ENCODE data around the gene ATXN7L1. TPM values are rescaled to one million over a fixed set of nuclear protein-coding genes. Genes with fewer than 3 reads are reported as not detected.

The ATXN7L1 gene
- polyA plus RNA-seq, 1 experiment: 5.5 TPM

- TF ChIP-seq, protein P1, sequence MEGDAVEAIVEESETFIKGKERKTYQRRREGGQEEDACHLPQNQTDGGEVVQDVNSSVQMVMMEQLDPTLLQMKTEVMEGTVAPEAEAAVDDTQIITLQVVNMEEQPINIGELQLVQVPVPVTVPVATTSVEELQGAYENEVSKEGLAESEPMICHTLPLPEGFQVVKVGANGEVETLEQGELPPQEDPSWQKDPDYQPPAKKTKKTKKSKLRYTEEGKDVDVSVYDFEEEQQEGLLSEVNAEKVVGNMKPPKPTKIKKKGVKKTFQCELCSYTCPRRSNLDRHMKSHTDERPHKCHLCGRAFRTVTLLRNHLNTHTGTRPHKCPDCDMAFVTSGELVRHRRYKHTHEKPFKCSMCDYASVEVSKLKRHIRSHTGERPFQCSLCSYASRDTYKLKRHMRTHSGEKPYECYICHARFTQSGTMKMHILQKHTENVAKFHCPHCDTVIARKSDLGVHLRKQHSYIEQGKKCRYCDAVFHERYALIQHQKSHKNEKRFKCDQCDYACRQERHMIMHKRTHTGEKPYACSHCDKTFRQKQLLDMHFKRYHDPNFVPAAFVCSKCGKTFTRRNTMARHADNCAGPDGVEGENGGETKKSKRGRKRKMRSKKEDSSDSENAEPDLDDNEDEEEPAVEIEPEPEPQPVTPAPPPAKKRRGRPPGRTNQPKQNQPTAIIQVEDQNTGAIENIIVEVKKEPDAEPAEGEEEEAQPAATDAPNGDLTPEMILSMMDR (IDR thresholded peaks at IDR 0.05; ENCODE audit: low read depth, low read length): no peak
- DNase-seq (ENCODE audit: low read depth, low spot score): no peak
- POLR2A ChIA-PET: interaction anchor here (1.1 kb wide), 1 partner anchor 100 kb away, joined by 4 read pairs; no protein-coding TSS in a partner anchor
- Histone ChIP-seq H3K27ac (ENCODE audit: low read depth, low read length) (peak overlapping the region; percentile 73), H3K9me3 (ENCODE audit: control insufficient read depth, insufficient read depth, low read length) (no peaks in the 10 kb centered on the region), H3K27me3 (ENCODE audit: control insufficient read depth, insufficient read depth, low read length) (no peaks in the 10 kb centered on the region), H3K4me3 (ENCODE audit: low read depth, low read length) (no peak overlapping the region)
- CTCF ChIA-PET: interaction anchor here (0.6 to 0.8 kb wide), 2 partner anchors 13 to 100 kb away, joined by 3 read pairs; no protein-coding TSS in a partner anchor
Observed at GRCh38 chr7:105776986-105777910, 99.2 kb downstream of the ATXN7L1 start.

DNA sequence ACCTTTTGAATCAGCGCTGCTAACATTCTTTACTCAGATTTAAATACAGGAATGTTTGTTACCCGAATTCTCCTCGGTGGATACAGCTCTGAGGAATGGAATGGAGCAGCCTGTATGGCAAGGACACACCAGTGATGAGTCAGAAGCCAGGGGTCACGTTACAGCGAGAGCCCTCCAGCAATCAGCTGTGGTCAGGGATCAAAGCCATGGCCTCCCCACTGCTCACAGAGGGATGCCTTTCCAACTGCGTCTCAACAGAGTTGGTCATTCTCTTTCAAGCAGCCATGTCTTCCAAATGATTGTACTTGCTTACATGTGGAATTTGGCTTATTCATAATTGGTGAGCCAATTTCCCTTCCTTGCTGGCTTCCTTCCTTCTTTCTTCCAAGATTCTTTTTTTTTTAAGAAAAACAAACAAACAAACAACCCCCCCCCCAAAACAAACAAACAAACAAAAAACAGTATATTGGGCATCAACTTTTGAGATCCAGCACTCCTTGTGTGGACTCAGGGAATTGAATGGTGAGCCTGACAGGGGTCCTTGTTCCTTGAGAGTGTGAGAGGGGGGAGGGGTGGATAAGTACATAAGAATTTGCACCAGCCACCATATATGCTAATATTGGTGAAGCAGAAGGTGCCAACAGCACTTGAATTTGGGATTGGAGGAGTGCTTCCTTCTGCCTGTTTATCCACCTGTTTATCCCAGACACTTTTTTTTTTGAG is 100.2 kb downstream of the ATXN7L1 start:
- peak; percentile 100 for DNase-seq (ENCODE audit: low read depth, low spot score)
- TF ChIP-seq, protein P1 (IDR thresholded peaks at IDR 0.05; ENCODE audit: low read depth, low read length): no peak
- H3K9me3 ChIP-seq (ENCODE audit: control insufficient read depth, insufficient read depth, low read length): no peaks in the 10 kb centered on the region; the same call in 1 of the 2 replicates
- CTCF ChIA-PET: interaction anchor here (1.0 to 1.8 kb wide), 3 partner anchors 11 to 119 kb away, joined by 3 to 6 read pairs (median 3); no protein-coding TSS in a partner anchor
- no peaks in the 10 kb centered on the region for H3K27me3 ChIP-seq (ENCODE audit: control insufficient read depth, insufficient read depth, low read length)
- peak overlapping the region; percentile 73 for H3K27ac ChIP-seq (ENCODE audit: low read depth, low read length)
- no peak overlapping the region for H3K4me3 ChIP-seq (ENCODE audit: low read depth, low read length)
- POLR2A ChIA-PET: interaction anchor here (0.5 to 1.1 kb wide), 8 partner anchors 10 to 242 kb away, joined by 3 to 7 read pairs (median 4); no protein-coding TSS in a partner anchor

DNA sequence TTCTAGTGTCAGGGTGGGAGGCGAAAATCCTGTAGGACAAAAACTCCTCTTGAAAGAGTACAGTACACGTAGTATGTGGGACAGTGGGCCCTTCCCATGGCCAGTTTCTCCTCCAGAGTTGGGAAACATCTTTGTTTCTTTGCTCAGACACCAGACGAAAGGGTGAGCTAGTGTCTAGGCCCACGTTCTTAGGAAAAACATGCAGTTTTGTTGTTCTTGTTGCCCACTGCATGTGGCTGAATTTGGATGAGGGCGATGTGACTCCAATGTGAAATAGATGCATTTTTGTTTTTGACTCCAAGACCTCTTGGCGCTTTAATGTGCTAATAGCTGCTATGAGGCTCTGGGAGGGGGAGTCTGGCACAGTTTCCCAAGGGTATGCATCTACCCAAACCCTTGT is 100.8 kb downstream of the ATXN7L1 start:
- TF ChIP-seq, protein P1 (IDR thresholded peaks at IDR 0.05; ENCODE audit: low read depth, low read length): no peak
- ChIA-PET POLR2A (interaction anchor here (0.5 to 1.1 kb wide), 7 partner anchors 9 to 242 kb away, joined by 3 to 7 read pairs (median 5); no protein-coding TSS in a partner anchor), CTCF (interaction anchor here (1.0 to 1.8 kb wide), 3 partner anchors 10 to 119 kb away, joined by 3 to 6 read pairs (median 3); no protein-coding TSS in a partner anchor)
- H3K27ac ChIP-seq (ENCODE audit: low read depth, low read length): peak overlapping the region; percentile 75
- no peak overlapping the region for H3K4me3 ChIP-seq (ENCODE audit: low read depth, low read length)
- H3K9me3 ChIP-seq (ENCODE audit: control insufficient read depth, insufficient read depth, low read length): no peaks in the 10 kb centered on the region; the same call in 1 of the 2 replicates
- H3K27me3 ChIP-seq (ENCODE audit: control insufficient read depth, insufficient read depth, low read length): no peaks in the 10 kb centered on the region
- DNase-seq (ENCODE audit: low read depth, low spot score): no peak

- CTCF ChIA-PET: interaction anchor here (0.7 to 1.3 kb wide), 2 partner anchors 12 to 237 kb away, joined by 3 to 4 read pairs; no protein-coding TSS in a partner anchor
- H3K9me3 ChIP-seq (ENCODE audit: control insufficient read depth, insufficient read depth, low read length): no peaks in the 10 kb centered on the region; the same call in 1 of the 2 replicates
- TF ChIP-seq, protein P1 (IDR thresholded peaks at IDR 0.05; ENCODE audit: low read depth, low read length): no peak
- H3K4me3 ChIP-seq (ENCODE audit: low read depth, low read length): no peak overlapping the region
- POLR2A ChIA-PET: no interaction called here
- no peak for DNase-seq (ENCODE audit: low read depth, low spot score)
- H3K27me3 ChIP-seq (ENCODE audit: control insufficient read depth, insufficient read depth, low read length): no peaks in the 10 kb centered on the region
- H3K27ac ChIP-seq (ENCODE audit: low read depth, low read length): no peak overlapping the region
Observed at GRCh38 chr7:105773030-105773460, 103.4 kb downstream of the ATXN7L1 start.
